ENCODE measurements around the gene NME3. TPM values are rescaled to one million over a fixed set of nuclear protein-coding genes. Genes with fewer than 3 reads are reported as not detected.

NME3 gene
- total RNA-seq, 1 experiment from 2014 or later: 179 TPM

GRCh38 chr16:1729445-1729844 is 41.9 kb downstream of the NME3 start:
- Histone ChIP-seq H3K27me3 (ENCODE audit: control insufficient read depth, insufficient read depth, low read length) (no peaks in the 10 kb centered on the region), H3K36me3 (replicated peaks; ENCODE audit: control insufficient read depth, insufficient read depth, low read length) (no peaks in the 10 kb centered on the region; the same call in none of the 2 replicates), H3K4me3 (ENCODE audit: insufficient read depth, low read depth, low read length) (no peak overlapping the region)
- DNase-seq: peak; percentile 58

GRCh38 chr16:1729026-1729425 is 42.3 kb downstream of the NME3 start:
- Histone ChIP-seq H3K4me3 (ENCODE audit: insufficient read depth, low read depth, low read length) (no peak overlapping the region), H3K27me3 (ENCODE audit: control insufficient read depth, insufficient read depth, low read length) (no peaks in the 10 kb centered on the region), H3K36me3 (replicated peaks; ENCODE audit: control insufficient read depth, insufficient read depth, low read length) (no peaks in the 10 kb centered on the region; the same call in none of the 2 replicates)
- no peak for DNase-seq

- Histone ChIP-seq H3K4me3 (ENCODE audit: insufficient read depth, low read depth, low read length) (no peak overlapping the region), H3K36me3 (replicated peaks; ENCODE audit: control insufficient read depth, insufficient read depth, low read length) (no peaks in the 10 kb centered on the region; the same call in none of the 2 replicates), H3K27me3 (ENCODE audit: control insufficient read depth, insufficient read depth, low read length) (no peaks in the 10 kb centered on the region)
- peak; percentile 40 for DNase-seq
Observed at GRCh38 chr16:1727651-1728624, 43.4 kb downstream of the NME3 start.

GRCh38 chr16:1726661-1727502 is 44.5 kb downstream of the NME3 start:
- H3K4me3 ChIP-seq (ENCODE audit: insufficient read depth, low read depth, low read length): no peak overlapping the region
- H3K36me3 ChIP-seq (replicated peaks; ENCODE audit: control insufficient read depth, insufficient read depth, low read length): no peaks in the 10 kb centered on the region; the same call in none of the 2 replicates
- peak; percentile 33 for DNase-seq
- H3K27me3 ChIP-seq (ENCODE audit: control insufficient read depth, insufficient read depth, low read length): no peaks in the 10 kb centered on the region

DNA sequence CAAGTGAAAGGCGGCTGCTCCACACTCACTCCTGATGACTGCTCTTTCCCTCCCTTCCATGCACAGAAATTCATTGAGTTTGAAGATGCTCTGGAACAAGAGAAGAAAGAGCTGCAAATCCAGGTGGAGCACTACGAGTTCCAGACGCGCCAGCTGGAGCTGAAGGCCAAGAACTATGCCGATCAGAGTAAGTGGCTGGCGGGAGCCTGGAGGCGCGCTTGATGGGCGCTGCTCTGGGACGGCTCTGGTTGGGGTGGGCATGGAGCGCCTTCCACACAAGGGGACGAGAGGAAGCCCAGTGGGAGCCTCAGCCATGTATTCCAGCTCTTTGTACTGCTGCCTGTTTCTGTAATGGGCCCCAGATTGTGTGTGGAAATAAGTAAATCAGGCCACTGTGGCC is 46.9 kb downstream of the NME3 start:
- Histone ChIP-seq H3K4me3 (ENCODE audit: insufficient read depth, low read depth, low read length) (no peak overlapping the region), H3K36me3 (replicated peaks; ENCODE audit: control insufficient read depth, insufficient read depth, low read length) (no peaks in the 10 kb centered on the region; the same call in none of the 2 replicates), H3K27me3 (ENCODE audit: control insufficient read depth, insufficient read depth, low read length) (no peaks in the 10 kb centered on the region)
- peak; percentile 22 for DNase-seq

GRCh38 chr16:1723450-1724147 is 47.7 kb downstream of the NME3 start:
- no peaks in the 10 kb centered on the region for H3K27me3 ChIP-seq (ENCODE audit: control insufficient read depth, insufficient read depth, low read length)
- peak; percentile 86 for DNase-seq
- no peak overlapping the region for H3K4me3 ChIP-seq (ENCODE audit: insufficient read depth, low read depth, low read length)
- H3K36me3 ChIP-seq (replicated peaks; ENCODE audit: control insufficient read depth, insufficient read depth, low read length): no peaks in the 10 kb centered on the region; the same call in none of the 2 replicates

- H3K4me3 ChIP-seq (ENCODE audit: insufficient read depth, low read depth, low read length): no peak overlapping the region
- DNase-seq: no peak
- H3K36me3 ChIP-seq (replicated peaks; ENCODE audit: control insufficient read depth, insufficient read depth, low read length): no peaks in the 10 kb centered on the region; the same call in 1 of the 2 replicates
- no peaks in the 10 kb centered on the region for H3K27me3 ChIP-seq (ENCODE audit: control insufficient read depth, insufficient read depth, low read length)
Observed at GRCh38 chr16:1721372-1721771, 50.0 kb downstream of the NME3 start.

Other genes starting within 250 kb of the NME3 start
- gene TMEM204, start 237.9 kb downstream of the NME3 start, total RNA-seq (2014; rRNA removed; shearing (Covaris generic)): 0.42 TPM in 1 of 2 replicates, not detected in the other
- gene IFT140, start 159.5 kb downstream of the NME3 start, total RNA-seq (2014; rRNA removed; shearing (Covaris generic)): 13.5 and 18.0 TPM in 2 replicates
- gene CRAMP1, start 159.2 kb downstream of the NME3 start, total RNA-seq (2014; rRNA removed; shearing (Covaris generic)): 9.9 and 15.1 TPM in 2 replicates
- 97.4 and 126 TPM in 2 replicates for gene JPT2, start 93.3 kb downstream of the NME3 start, total RNA-seq (2014; rRNA removed; shearing (Covaris generic))
- 35.2 and 44.9 TPM in 2 replicates for gene MAPK8IP3, start 65.3 kb downstream of the NME3 start, total RNA-seq (2014; rRNA removed; shearing (Covaris generic))
- gene EME2, start 1.3 kb upstream of the NME3 start, total RNA-seq (2014; rRNA removed; shearing (Covaris generic)): 12.7 and 15.3 TPM in 2 replicates
- gene MRPS34, start 1.6 kb upstream of the NME3 start, total RNA-seq (2014; rRNA removed; shearing (Covaris generic)): 304 and 324 TPM in 2 replicates
- 43.3 and 60.4 TPM in 2 replicates for gene SPSB3, start 11.0 kb upstream of the NME3 start, total RNA-seq (2014; rRNA removed; shearing (Covaris generic))
- gene NUBP2, start 11.4 kb upstream of the NME3 start, total RNA-seq (2014; rRNA removed; shearing (Covaris generic)): 138 and 152 TPM in 2 replicates
- not detected in 2 replicates for gene IGFALS, start 22.2 kb upstream of the NME3 start, total RNA-seq (2014; rRNA removed; shearing (Covaris generic))
- gene HAGH, start 55.3 kb upstream of the NME3 start, total RNA-seq (2014; rRNA removed; shearing (Covaris generic)): 45.6 and 51.8 TPM in 2 replicates
- gene FAHD1, start 55.7 kb upstream of the NME3 start, total RNA-seq (2014; rRNA removed; shearing (Covaris generic)): 18.2 and 26.1 TPM in 2 replicates
- 6.4 and 7.9 TPM in 2 replicates for gene MEIOB, start 100.6 kb upstream of the NME3 start, total RNA-seq (2014; rRNA removed; shearing (Covaris generic))
- gene HS3ST6, start 146.9 kb upstream of the NME3 start, total RNA-seq (2014; rRNA removed; shearing (Covaris generic)): not detected in 2 replicates
- 13.2 and 16.1 TPM in 2 replicates for gene MSRB1, start 171.7 kb upstream of the NME3 start, total RNA-seq (2014; rRNA removed; shearing (Covaris generic))
- 0.44 TPM in 1 of 2 replicates, not detected in the other for gene RPL3L, start 183.1 kb upstream of the NME3 start, total RNA-seq (2014; rRNA removed; shearing (Covaris generic))
- gene NDUFB10, start 188.0 kb upstream of the NME3 start, total RNA-seq (2014; rRNA removed; shearing (Covaris generic)): 305 and 403 TPM in 2 replicates
- 4,719 and 5,018 TPM in 2 replicates for gene RPS2, start 193.3 kb upstream of the NME3 start, total RNA-seq (2014; rRNA removed; shearing (Covaris generic))
- gene RNF151, start 195.3 kb upstream of the NME3 start, total RNA-seq (2014; rRNA removed; shearing (Covaris generic)): not detected in 2 replicates
- 91.7 and 104 TPM in 2 replicates for gene TBL3, start 200.5 kb upstream of the NME3 start, total RNA-seq (2014; rRNA removed; shearing (Covaris generic))
- gene NOXO1, start 209.9 kb upstream of the NME3 start, total RNA-seq (2014; rRNA removed; shearing (Covaris generic)): 1.3 TPM in 1 of 2 replicates, not detected in the other
- 75.1 and 77.8 TPM in 2 replicates for gene GFER, start 212.7 kb upstream of the NME3 start, total RNA-seq (2014; rRNA removed; shearing (Covaris generic))
- 38.6 and 60.0 TPM in 2 replicates for gene SYNGR3, start 218.4 kb upstream of the NME3 start, total RNA-seq (2014; rRNA removed; shearing (Covaris generic))
- gene ZNF598, start 238.3 kb upstream of the NME3 start, total RNA-seq (2014; rRNA removed; shearing (Covaris generic)): 28.4 and 30.8 TPM in 2 replicates
- 2.0 and 2.3 TPM in 2 replicates for gene NPW, start 248.2 kb upstream of the NME3 start, total RNA-seq (2014; rRNA removed; shearing (Covaris generic))

Measured in H7 (cell line).